HL-60 (cell line): ENCODE results near the gene CADM4.
"Not testable (repeated sequence)": the region's sequence is repeated elsewhere in the genome, so short reads cannot be mapped to it uniquely, and the experiment has no call there.

Experiments used
- CTCF ChIP-seq: IDR thresholded peaks from one replicate; pipeline ENCODE4 v1.5.1; 2011; ENCODE audit warnings: low read length, control low read depth, inconsistent platforms; ENCODE audit not compliant: insufficient read depth
- GABPA ChIP-seq: IDR thresholded peaks from 2 replicates; pipeline ENCODE4 v1.6.1; 2012; ENCODE audit warnings: low read depth
- POLR2AphosphoS5 ChIP-seq: IDR thresholded peaks from 2 replicates; pipeline ENCODE4 v1.6.1; 2012; ENCODE audit warnings: low read depth
- REST ChIP-seq: IDR thresholded peaks from 2 replicates; pipeline ENCODE4 v1.6.1; 2012; ENCODE audit warnings: low read depth; ENCODE audit not compliant: insufficient replicate concordance
- SPI1 ChIP-seq: IDR thresholded peaks from 2 replicates; pipeline ENCODE4 v1.6.1; 2012; ENCODE audit warnings: low read depth, mild to moderate bottlenecking, borderline replicate concordance

GRCh38 chr19:43682269-43682668 is 42.6 kb upstream of the CADM4 start:
- TF ChIP-seq POLR2AphosphoS5, CTCF, REST, SPI1, GABPA: not testable (repeated sequence)
